Astrocyte (in vitro differentiated cells and primary cell): ENCODE measurements around the gene DUSP14. TPM values are rescaled to one million over a fixed set of nuclear protein-coding genes. Genes with fewer than 3 reads are reported as not detected.
"Not testable (repeated sequence)": the region's sequence is repeated elsewhere in the genome, so short reads cannot be mapped to it uniquely, and the experiment has no call there.

Experiments used
- DNase-seq: peaks from one replicate; pipeline ENCODE4 v3.0.0-alpha.2; 2010; ENCODE audit warnings: low read depth
- FAIRE-seq: peaks from 2 replicates; lab custom pipeline; 2011; peaks lifted over from hg19 to GRCh38; lab: Jason Lieb, UNC
- H2AFZ ChIP-seq: 2 replicates; pipeline ENCODE4 v1.6.0; 2012; ENCODE audit warnings: low read depth, low read length, inconsistent platforms
- H3K27ac ChIP-seq: 2 replicates; pipeline ENCODE4 v1.5.1; 2011; ENCODE audit warnings: low read depth, low read length, inconsistent platforms
- H3K27me3 ChIP-seq: 2 replicates; pipeline ENCODE4 v1.6.0; 2011; ENCODE audit warnings: low read length, inconsistent platforms; ENCODE audit not compliant: insufficient read depth
- H3K36me3 ChIP-seq: 2 replicates; pipeline ENCODE4 v1.5.1; 2011; ENCODE audit warnings: low read length, inconsistent platforms; ENCODE audit not compliant: insufficient read depth
- H3K4me1 ChIP-seq: 2 replicates; pipeline ENCODE4 v1.5.1; 2011; ENCODE audit warnings: low read length, inconsistent platforms; ENCODE audit not compliant: insufficient read depth
- H3K4me2 ChIP-seq: 2 replicates; pipeline ENCODE4 v1.6.0; 2012; ENCODE audit warnings: low read length, inconsistent platforms
- H3K4me3 ChIP-seq: 2 replicates; pipeline ENCODE4 v1.5.1; 2011; ENCODE audit warnings: low read depth, mild to moderate bottlenecking, low read length, inconsistent platforms; ENCODE audit not compliant: insufficient read depth
- H3K79me2 ChIP-seq: 2 replicates; pipeline ENCODE4 v1.6.0; 2012; ENCODE audit warnings: mild to moderate bottlenecking, low read length, inconsistent platforms; ENCODE audit not compliant: insufficient read depth
- H3K9ac ChIP-seq: 2 replicates; pipeline ENCODE4 v1.6.0; 2012; ENCODE audit warnings: mild to moderate bottlenecking, low read length, inconsistent platforms
- H3K9me3 ChIP-seq: 2 replicates; pipeline ENCODE4 v1.5.1; 2012; ENCODE audit warnings: low read depth, mild to moderate bottlenecking, low read length, inconsistent platforms; ENCODE audit not compliant: insufficient read depth
- H4K20me1 ChIP-seq: 2 replicates; pipeline ENCODE4 v1.6.0; 2012; ENCODE audit warnings: low read length, inconsistent platforms; ENCODE audit not compliant: insufficient read depth
- H3K27ac Mint-ChIP-seq: one replicate; pipeline ENCODE4 v1.8.0; 2021; ENCODE audit warnings: mild to moderate bottlenecking, mixed read lengths; ENCODE audit not compliant: unreplicated experiment
- H3K27me3 Mint-ChIP-seq: one replicate; pipeline ENCODE4 v1.8.0; 2021; ENCODE audit warnings: low read depth, mixed read lengths; ENCODE audit not compliant: unreplicated experiment
- H3K36me3 Mint-ChIP-seq: one replicate; pipeline ENCODE4 v1.8.0; 2021; ENCODE audit warnings: low read depth, mixed read lengths; ENCODE audit not compliant: unreplicated experiment
- H3K4me1 Mint-ChIP-seq: one replicate; pipeline ENCODE4 v1.8.0; 2021; ENCODE audit warnings: low read depth, mixed read lengths; ENCODE audit not compliant: unreplicated experiment
- H3K4me3 Mint-ChIP-seq: one replicate; pipeline ENCODE4 v1.8.0; 2021; ENCODE audit warnings: mild to moderate bottlenecking, moderate library complexity, mixed read lengths; ENCODE audit not compliant: unreplicated experiment
- H3K9me3 Mint-ChIP-seq: one replicate; pipeline ENCODE4 v1.8.0; 2021; ENCODE audit warnings: mild to moderate bottlenecking, mixed read lengths; ENCODE audit not compliant: unreplicated experiment
- CTCF ChIP-seq: IDR thresholded peaks from 2 replicates; pipeline ENCODE4 v1.5.1; 2011; ENCODE audit warnings: low read depth, mild to moderate bottlenecking, inconsistent platforms, low read length, moderate library complexity; ENCODE audit not compliant: insufficient read depth
- EZH2 ChIP-seq: IDR thresholded peaks from 2 replicates; pipeline ENCODE4 v1.6.1; 2012; ENCODE audit warnings: mild to moderate bottlenecking, low read length, inconsistent platforms; ENCODE audit not compliant: insufficient read depth
- total RNA-seq: library from RNA; stranded (reverse); gene quantifications from 2 replicates; pipeline ENCODE4 v1.2.1, GENCODE V29; 2021

The DUSP14 gene
- total RNA-seq, 1 donor from 2014 or later: 69.1 TPM

DNA sequence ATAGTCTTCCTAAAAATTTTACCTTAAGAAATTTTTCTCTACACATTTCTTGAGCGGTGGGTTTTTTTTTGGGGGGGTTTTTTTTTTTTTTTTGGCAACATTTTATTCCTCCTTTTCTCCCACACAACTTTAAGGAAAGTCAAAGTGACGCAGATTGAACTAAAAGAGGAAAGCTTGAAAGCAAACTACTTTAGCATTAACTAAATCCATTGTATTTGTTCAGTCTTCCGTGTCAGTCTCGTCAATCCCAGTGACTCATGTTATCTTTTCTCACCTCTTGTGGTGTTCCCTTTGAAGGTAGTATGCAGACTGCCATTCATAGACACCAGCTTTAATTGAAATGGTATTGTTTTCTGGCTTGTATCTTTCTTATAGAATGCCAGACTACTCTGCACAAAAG is 43.7 kb upstream of the DUSP14 start:
- Mint-ChIP-seq H3K9me3 (no peaks in the 10 kb centered on the region), H3K27me3 (no peaks in the 10 kb centered on the region), H3K36me3 (peaks cover 10% of the 10 kb centered on the region), H3K4me3 (no peak overlapping the region), H3K27ac (no peak overlapping the region), H3K4me1 (peaks cover 30% of the 10 kb centered on the region)
- Histone ChIP-seq H3K4me2 (peak overlapping the region; percentile 8), H2AFZ (no peak overlapping the region), H3K27me3 (no peaks in the 10 kb centered on the region), H3K9me3 (no peaks in the 10 kb centered on the region), H4K20me1 (no peaks in the 10 kb centered on the region), H3K9ac (no peak overlapping the region), H3K4me3 (no peak overlapping the region), H3K4me1 (peaks cover 11% of the 10 kb centered on the region), H3K36me3 (peaks cover 20% of the 10 kb centered on the region), H3K27ac (peak overlapping the region; percentile 34), H3K79me2 (no peaks in the 10 kb centered on the region)
- TF ChIP-seq EZH2: no peak
- DNase-seq: peak; percentile 89
- no peak for FAIRE-seq

DNA sequence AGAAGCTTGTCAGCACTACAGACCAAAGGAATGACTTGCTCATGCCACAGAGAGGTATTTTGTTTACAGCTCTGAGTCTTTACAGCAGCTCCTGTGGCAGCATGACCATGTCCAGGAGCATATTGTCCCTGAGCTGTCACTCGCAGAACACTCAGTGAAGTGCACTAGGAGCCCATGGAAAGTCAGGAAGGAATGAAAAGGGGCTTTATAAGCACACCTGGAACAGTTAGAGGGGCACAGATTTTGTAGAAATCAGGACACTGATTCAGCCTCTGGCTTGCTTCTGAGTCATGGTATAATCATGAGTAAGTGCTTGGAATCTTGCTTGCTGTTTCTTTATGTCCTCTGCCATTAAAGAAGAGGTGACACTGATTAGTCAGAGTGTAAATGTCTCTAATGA is 42.0 kb upstream of the DUSP14 start:
- Histone ChIP-seq H3K4me3 (no peak overlapping the region), H3K27ac (peak overlapping the region; percentile 54), H3K4me1 (peaks cover 11% of the 10 kb centered on the region), H3K36me3 (peaks cover 7% of the 10 kb centered on the region), H3K9me3 (no peaks in the 10 kb centered on the region), H3K79me2 (no peaks in the 10 kb centered on the region), H2AFZ (no peak overlapping the region), H3K4me2 (peak overlapping the region; percentile 54), H3K27me3 (no peaks in the 10 kb centered on the region), H4K20me1 (no peaks in the 10 kb centered on the region), H3K9ac (peak overlapping the region; percentile 6)
- DNase-seq (peak; percentile 44), FAIRE-seq (no peak)
- TF ChIP-seq CTCF (no peak), EZH2 (no peak)
- Mint-ChIP-seq H3K27me3 (no peaks in the 10 kb centered on the region), H3K36me3 (peaks cover 11% of the 10 kb centered on the region), H3K4me3 (no peak overlapping the region), H3K9me3 (no peaks in the 10 kb centered on the region), H3K27ac (peak overlapping the region; percentile 73), H3K4me1 (peaks cover 30% of the 10 kb centered on the region)

DNA sequence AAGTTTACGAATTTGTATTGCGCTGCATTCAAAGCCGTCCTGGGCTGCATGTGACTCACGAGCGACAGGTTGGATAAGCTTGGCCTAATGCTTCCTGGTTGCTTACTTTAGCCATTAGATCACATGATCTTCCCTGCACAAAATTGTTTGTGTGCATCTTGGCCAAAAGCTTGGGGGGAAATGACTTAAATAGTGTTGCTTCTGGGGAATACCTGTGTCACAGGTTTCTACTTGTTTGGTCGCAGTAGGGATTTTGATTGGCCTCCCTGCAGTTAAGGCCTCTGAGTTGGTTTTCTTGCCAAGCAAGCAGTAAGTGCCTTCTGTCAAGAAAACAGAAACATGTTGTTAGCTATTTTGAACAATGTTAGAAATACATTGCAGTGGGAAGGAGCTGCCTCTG is 39.6 kb upstream of the DUSP14 start:
- FAIRE-seq: no peak
- H3K27ac ChIP-seq: no peak overlapping the region
- H3K9me3 Mint-ChIP-seq: no peaks in the 10 kb centered on the region
- H3K9me3 ChIP-seq: no peaks in the 10 kb centered on the region
- TF ChIP-seq EZH2 (no peak), CTCF (no peak)
- no peak overlapping the region for H3K4me3 ChIP-seq
- no peak overlapping the region for H3K4me3 Mint-ChIP-seq
- H3K4me1 ChIP-seq: peaks cover 11% of the 10 kb centered on the region
- no peak overlapping the region for H3K9ac ChIP-seq
- DNase-seq: no peak
- H3K27me3 ChIP-seq: no peaks in the 10 kb centered on the region
- peaks cover 3% of the 10 kb centered on the region for H3K36me3 ChIP-seq
- peaks cover 11% of the 10 kb centered on the region for H3K36me3 Mint-ChIP-seq
- H3K27me3 Mint-ChIP-seq: no peaks in the 10 kb centered on the region
- no peak overlapping the region for H2AFZ ChIP-seq
- no peak overlapping the region for H3K4me2 ChIP-seq
- H4K20me1 ChIP-seq: no peaks in the 10 kb centered on the region
- no peak overlapping the region for H3K27ac Mint-ChIP-seq
- H3K79me2 ChIP-seq: no peaks in the 10 kb centered on the region
- H3K4me1 Mint-ChIP-seq: peaks cover 34% of the 10 kb centered on the region

DNA sequence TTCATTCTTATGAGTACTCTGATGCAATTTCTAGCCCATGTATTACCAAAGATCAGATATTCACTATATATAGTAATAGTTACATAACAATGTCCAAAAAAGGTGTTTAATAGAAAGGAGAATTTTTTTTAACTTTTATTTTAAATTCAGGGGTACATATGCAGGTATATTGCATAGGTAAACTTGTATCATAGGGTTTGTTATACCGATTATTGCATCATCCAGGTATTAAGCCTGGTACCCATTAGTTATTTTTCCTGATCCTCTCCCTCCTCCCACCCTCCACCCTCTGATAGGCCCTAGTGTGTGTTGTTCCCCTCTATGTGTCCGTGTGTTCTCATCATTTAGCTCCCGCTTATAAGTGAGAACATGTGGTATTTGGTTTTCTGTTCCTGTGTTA is 31.9 kb upstream of the DUSP14 start:
- not testable (repeated sequence) for H3K36me3 ChIP-seq, DNase-seq, H3K4me1 ChIP-seq, FAIRE-seq, H3K4me2 ChIP-seq, H4K20me1 ChIP-seq, H3K9ac ChIP-seq, H3K36me3 Mint-ChIP-seq, H2AFZ ChIP-seq, H3K9me3 ChIP-seq, H3K79me2 ChIP-seq, H3K4me3 Mint-ChIP-seq, H3K27me3 Mint-ChIP-seq, H3K9me3 Mint-ChIP-seq, H3K27ac ChIP-seq, H3K4me3 ChIP-seq, H3K27me3 ChIP-seq
- Mint-ChIP-seq H3K4me1 (peaks cover 13% of the 10 kb centered on the region), H3K27ac (peak overlapping the region; percentile 80)
